Jurkat, Clone E6-1 (cell line): ENCODE results near the gene PNLIPRP3. TPM values are rescaled to one million over a fixed set of nuclear protein-coding genes. Genes with fewer than 3 reads are reported as not detected.
"Not testable (repeated sequence)": the region's sequence is repeated elsewhere in the genome, so short reads cannot be mapped to it uniquely, and the experiment has no call there.

Experiments used
- DNase-seq: peaks from one replicate; pipeline ENCODE4 v3.0.0-alpha.2; 2011; ENCODE audit warnings: low read depth, low spot score
- H3K4me3 ChIP-seq: 2 replicates; pipeline ENCODE4 v1.5.1; 2011; ENCODE audit warnings: mild to moderate bottlenecking, low read length, control low read depth, moderate library complexity
- polyA plus RNA-seq: library from polyadenylated mRNA; unstranded; fragments of >200 nt; gene quantifications from one replicate; pipeline ENCODE4 v1.2.1, GENCODE V29; 2012; ENCODE audit warnings: missing spikeins; ENCODE audit not compliant: insufficient read length, insufficient read depth

The PNLIPRP3 gene
- not detected for polyA plus RNA-seq

DNA sequence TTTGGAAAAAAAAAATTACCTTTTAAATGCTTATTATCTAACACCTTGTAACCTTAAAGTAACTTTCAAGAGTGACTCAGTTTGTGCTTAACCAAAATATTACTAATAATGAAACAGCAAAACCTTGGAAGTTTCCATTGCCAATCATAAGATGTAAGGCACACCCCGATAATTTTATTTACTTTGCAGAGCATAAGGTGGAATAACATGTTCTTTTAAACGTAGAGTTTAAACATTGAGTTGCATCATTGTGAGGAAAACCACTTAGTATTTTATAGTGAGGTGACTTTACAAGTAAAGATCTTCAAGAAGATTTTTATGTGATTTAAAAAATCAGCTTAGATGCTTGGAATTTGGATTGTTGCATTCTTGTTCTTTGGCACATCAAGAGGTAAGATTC is at the start of gene PNLIPRP3:
Gene PNLIPRP3, plus strand, starts transcription at position 177 of the 400 bp plus-strand sequence. Its CDS starts 166 bp downstream, at position 343.
- H3K4me3 ChIP-seq: no peak within 1 kb of the TSS
- DNase-seq: no peak

GRCh38 chr10:116382290-116382689 is 45.4 kb upstream of the PNLIPRP3 start:
- peak; percentile 4 for DNase-seq
- no peak overlapping the region for H3K4me3 ChIP-seq

DNA sequence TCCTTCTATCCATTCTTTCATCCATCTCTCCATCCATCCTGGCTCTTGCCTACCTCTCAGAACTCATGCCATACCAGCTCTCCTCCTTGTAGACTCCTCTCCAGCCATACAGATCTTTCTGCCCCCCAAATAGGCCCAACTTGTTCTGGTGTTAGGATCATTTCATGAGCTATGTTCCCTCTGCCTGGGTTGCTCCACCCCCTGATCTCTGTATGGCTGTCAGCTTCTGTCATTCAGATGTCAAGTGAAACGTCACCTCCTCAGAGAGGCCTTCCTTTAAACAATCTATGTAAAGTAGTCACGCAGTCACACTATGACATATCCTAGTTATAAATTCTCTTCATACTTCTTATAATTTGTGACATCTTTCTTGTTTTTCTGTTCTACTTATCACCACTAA is 42.3 kb upstream of the PNLIPRP3 start:
- no peak for DNase-seq
- H3K4me3 ChIP-seq: no peak overlapping the region

DNA sequence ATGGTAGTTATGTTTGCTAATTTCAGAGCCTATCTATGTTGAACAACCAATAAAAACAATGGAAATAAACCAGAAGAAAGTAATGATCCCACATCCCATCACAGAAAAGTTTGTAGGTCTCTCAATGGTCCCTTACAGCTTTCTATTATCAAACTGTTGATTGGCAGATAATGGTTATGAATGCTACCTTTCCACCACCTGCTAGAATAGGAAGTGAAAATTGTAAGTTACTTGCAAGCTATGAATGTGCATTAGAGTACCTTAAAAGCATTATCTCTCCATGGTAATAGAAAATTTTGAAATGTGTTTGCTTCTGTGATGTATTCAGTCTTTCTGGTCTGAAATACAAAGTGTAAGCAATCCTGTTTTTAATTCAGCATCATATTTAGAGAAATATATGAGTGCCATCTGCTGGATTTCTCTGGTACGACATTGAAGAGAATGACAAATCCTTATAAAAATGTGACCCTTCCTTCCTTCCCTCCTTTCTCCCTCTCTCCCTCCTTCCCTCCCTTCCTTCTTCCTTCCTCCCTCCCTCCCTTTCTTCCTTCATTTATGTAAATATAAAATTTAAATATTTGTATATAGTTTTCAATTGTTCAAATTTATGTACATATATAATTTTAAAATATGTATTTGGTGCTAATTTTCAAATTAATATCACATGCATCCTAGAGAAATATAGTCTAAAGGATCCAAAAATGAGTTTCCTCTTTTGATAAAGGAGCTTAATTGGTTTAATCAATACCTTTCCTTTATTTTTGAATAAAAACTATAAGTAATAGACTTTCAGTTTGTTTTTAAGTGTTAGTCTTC is 41.4 kb upstream of the PNLIPRP3 start:
- DNase-seq: peak; percentile 31
- H3K4me3 ChIP-seq: no peak overlapping the region

DNA sequence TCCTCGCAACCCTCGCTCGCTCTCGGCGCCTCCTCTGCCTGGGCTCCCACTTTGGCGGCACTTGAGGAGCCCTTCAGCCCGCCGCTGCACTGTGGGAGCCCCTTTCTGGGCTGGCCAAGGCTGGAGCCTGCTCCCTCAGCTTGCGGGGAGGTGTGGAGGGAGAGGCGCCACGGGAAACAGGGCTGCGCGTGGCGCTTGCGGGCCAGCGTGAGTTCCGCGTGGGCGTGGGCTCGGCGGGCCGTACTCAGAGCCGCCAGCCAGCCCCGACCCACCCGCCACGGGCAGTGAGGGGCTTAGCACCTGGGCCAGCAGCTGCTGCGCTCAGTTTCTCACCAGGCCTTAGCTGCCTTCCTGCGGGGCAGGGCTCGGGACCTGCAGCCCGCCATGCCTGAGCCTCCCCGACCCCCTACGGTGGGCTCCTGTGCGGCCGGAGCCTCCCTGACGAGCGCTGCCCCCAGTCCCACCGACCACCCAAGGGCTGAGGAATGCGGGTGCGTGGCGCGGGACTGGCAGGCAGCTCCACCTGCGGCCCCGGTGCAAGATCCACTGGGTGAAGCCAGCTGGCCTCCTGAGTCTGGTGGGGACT is 34.3 kb upstream of the PNLIPRP3 start:
- DNase-seq, H3K4me3 ChIP-seq: not testable (repeated sequence)

- no peak for DNase-seq
- H3K4me3 ChIP-seq: no peak overlapping the region
Measured at GRCh38 chr10:116395223-116395985, 32.2 kb upstream of the PNLIPRP3 start.

DNA sequence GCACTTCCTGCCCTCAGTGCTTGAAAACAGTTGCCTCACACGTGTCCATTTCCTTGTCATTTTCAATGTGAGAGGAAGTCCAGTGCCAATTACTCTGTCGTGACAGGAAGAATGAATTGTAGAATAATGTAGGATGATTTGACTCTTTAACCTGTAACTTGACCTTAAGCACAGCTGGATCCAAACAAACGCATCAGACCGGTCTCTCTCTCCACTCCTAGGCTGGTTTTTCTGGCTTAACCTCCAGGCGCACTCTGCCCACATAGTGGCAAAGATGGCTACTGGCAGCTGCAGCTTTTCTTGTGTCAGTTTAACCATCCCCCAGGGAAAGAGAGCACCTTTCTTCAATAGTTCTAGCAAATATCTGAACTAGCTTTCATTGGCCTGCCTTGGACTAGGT is 29.4 kb upstream of the PNLIPRP3 start:
- no peak overlapping the region for H3K4me3 ChIP-seq
- DNase-seq: no peak

DNA sequence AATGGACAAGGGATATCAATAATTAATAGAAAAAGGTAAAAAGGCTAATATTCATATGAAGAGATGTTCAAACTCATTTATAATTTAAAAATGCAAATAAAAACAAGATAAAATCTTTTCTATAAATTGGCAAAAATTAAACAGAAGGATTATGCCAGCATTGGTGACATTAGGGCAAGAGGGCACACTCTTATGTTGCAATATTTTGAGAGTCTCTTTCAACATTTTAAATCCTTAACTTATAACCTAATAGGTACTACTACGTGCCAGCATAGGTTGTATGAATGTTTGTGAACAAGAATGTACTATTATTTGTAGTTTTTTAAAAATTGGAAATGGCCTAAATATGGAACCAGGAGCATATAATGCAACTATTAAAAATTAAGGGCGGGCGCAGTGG is 24.8 kb upstream of the PNLIPRP3 start:
- no peak overlapping the region for H3K4me3 ChIP-seq
- DNase-seq: no peak

DNA sequence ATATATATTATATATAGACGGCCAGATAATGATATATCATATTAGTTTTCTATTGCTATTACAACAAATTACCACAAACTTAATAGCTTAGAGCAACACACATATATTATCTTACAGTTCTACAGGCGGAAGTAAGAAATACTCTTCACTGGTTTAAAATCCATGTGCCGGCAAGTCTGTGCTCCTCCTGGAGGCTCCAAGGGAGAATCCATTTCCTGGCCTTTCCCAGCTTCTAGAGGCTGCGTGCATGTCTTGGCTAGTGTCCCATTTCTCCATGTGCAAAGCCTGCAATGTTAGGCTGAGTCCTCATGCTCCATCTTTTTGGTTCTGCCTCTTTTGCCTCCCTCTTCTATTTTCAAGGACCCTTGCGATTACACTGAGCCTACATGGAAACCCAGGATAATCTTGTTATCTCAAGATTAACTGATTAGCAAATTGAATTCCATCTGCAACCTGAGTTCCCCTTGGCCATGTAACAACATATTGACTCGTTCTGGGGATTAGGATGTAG is 23.9 kb upstream of the PNLIPRP3 start:
- DNase-seq: no peak
- no peak overlapping the region for H3K4me3 ChIP-seq

GRCh38 chr10:116408719-116409118 is 18.9 kb upstream of the PNLIPRP3 start:
- no peak overlapping the region for H3K4me3 ChIP-seq
- no peak for DNase-seq

GRCh38 chr10:116410351-116410750 is 17.3 kb upstream of the PNLIPRP3 start:
- DNase-seq: no peak
- no peak overlapping the region for H3K4me3 ChIP-seq

DNA sequence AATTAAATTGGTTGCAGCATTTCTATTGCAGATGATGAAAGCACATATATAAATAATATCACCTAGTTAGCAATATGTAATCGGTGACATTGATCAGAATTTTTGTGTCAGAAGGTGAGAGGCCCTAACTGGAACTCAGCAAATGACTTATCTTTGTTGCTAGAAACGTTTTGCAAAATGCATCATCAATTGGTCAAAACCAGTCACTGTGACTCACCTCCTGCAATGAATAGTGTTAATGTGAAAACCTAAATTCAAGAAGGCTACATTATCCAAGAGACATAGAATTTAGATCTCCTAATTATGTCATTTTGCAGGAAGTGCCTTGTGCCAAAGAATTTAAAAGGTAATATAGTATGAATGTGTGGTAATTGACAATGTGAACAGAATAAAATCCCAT is 9.8 kb upstream of the PNLIPRP3 start:
- no peak overlapping the region for H3K4me3 ChIP-seq
- no peak for DNase-seq

DNA sequence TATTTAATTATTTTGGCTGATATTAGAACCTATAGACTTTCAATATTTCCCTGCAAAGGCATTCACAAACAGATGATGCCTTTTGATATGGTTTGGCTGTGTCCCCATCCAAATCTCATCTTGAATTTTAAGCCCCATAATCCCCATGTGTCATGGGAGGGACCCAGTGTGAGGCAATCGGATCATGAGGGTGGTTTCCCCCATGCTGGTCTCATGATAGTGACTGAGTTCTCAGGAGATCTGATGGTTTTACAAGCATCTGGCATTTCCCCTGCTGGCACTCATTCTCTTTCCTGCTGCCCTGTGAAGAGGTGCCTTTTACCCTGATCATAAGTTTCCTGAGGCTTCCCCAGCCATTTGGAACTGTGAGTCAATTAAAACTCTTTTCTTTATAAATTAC is 9.3 kb upstream of the PNLIPRP3 start:
- no peak overlapping the region for H3K4me3 ChIP-seq
- DNase-seq: no peak

DNA sequence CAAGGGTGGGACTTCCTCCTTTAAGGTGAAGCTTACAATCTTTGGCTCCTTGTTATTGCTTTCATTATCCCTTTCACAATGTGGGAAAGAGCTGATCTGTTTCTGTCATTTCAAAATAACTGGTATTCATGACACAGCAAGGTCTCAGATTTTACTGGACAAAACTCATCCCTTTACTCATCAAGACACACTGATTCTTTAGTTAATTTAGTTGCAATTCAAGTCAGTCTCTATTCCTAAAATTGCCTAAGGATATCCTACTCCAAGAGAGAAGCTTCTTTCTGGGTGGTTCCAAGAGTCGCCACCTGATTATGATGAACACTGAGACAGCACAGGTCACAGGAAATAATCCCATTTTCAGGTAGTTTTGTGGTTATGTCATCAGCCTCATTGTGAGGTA is 5.8 kb upstream of the PNLIPRP3 start:
- DNase-seq: no peak

DNA sequence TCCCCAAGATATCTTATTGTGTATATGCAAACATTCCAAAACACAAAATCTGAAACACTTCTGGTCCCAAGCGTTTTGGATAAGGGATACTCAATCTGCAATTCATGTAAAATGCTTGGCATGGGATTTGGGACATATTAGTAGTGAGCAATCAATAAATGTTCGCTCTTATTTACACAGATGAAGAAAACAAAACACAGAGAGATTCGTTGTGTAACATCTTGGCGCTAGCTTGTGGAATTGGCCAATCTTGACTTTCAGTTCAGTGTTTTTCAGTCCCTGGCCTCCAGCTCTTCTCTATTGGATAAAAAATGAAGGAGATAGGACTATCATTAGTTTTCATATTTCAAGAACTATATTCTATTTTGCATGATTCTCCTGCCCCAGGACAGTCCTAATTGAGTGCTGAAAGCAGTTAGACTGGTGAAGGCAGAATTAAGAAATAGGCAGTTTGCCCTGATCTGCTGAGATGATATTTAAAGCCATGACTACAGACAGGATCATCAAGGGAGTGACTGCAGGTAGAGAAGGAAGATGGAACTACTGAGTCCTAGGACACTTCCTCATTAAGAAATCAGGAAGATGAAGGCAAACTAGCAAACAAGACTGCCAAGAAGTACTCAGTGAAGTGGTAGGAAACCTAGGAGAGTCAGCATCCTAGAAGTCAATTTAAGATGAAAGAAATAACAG is 1.8 kb downstream of the PNLIPRP3 start:
- no peak overlapping the region for H3K4me3 ChIP-seq
- DNase-seq: no peak

More for the DNA sequence above, 5.8 kb upstream of the PNLIPRP3 start:
- H3K4me3 ChIP-seq: no peak overlapping the region

- DNase-seq: peak; percentile 28
- no peak overlapping the region for H3K4me3 ChIP-seq
Measured at GRCh38 chr10:116430288-116430687, 2.6 kb downstream of the PNLIPRP3 start.

DNA sequence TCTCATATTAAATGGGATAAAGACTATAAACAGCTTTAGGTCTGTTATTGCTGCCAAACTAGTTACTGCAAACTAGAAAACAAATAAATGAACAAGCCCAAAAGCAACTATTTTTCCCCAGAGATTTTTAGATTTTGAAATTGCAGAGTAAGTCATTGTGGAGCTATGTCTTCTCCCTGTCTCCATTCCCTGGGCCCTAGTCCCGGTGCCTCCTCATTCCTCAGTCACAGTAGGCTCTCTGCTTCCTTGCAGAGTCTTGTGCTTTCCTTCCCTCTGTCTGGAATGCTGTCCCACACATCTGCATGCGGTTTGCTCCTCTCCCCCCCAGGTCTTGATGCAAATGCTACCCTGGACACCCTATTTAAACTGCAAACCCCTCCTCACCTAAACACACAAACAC is 4.0 kb downstream of the PNLIPRP3 start:
- DNase-seq: no peak

DNA sequence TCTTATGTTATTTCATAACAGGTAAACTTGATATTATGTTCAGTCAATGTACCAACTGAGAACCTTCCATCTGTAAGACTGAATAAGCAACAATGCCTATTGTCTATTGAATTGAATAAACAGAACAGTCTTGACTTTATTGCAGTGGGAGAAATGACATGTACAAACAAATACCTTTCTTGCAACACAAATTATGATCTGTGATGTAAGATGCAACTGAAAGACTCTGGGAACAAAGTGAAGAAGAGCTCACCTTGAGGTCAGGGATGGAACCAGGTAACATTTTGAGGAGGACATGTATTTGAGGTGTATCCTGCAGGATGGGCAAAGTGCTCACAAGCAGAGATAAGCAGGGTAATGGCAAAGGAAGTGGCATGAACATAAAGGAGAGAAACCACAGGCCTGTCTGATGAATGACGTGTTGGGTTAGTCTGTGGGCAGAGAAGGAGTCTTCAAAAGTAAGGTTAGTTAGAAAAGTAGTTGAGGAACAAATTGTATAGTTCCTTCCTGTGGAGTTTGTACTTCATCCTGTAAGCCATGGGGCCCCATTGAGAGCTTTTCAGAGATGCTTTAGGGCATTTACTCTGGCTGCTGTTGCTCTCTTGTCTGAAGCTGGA is 9.5 kb downstream of the PNLIPRP3 start:
- H3K4me3 ChIP-seq: no peak overlapping the region
- DNase-seq: peak; percentile 69

More for the DNA sequence above, 4.0 kb downstream of the PNLIPRP3 start:
- H3K4me3 ChIP-seq: no peak overlapping the region
